ENCODE data around the gene PLCB1. TPM values are rescaled to one million over a fixed set of nuclear protein-coding genes. Genes with fewer than 3 reads are reported as not detected.

The PLCB1 gene
- total RNA-seq, 1 donor from 2014 or later: 10.8 TPM

GRCh38 chr20:8272766-8273165 is 140.7 kb downstream of the PLCB1 start:
- H3K4me1 Mint-ChIP-seq (ENCODE audit: low read depth): peaks cover 8% of the 10 kb centered on the region
- H3K9me3 Mint-ChIP-seq (ENCODE audit: low read depth): no peaks in the 10 kb centered on the region
- no peak for DNase-seq (ENCODE audit: low spot score)
- H3K27me3 Mint-ChIP-seq (ENCODE audit: low read depth): peaks cover 2% of the 10 kb centered on the region
- H3K36me3 Mint-ChIP-seq (ENCODE audit: low read depth): no peaks in the 10 kb centered on the region
- TF ChIP-seq, protein P1, sequence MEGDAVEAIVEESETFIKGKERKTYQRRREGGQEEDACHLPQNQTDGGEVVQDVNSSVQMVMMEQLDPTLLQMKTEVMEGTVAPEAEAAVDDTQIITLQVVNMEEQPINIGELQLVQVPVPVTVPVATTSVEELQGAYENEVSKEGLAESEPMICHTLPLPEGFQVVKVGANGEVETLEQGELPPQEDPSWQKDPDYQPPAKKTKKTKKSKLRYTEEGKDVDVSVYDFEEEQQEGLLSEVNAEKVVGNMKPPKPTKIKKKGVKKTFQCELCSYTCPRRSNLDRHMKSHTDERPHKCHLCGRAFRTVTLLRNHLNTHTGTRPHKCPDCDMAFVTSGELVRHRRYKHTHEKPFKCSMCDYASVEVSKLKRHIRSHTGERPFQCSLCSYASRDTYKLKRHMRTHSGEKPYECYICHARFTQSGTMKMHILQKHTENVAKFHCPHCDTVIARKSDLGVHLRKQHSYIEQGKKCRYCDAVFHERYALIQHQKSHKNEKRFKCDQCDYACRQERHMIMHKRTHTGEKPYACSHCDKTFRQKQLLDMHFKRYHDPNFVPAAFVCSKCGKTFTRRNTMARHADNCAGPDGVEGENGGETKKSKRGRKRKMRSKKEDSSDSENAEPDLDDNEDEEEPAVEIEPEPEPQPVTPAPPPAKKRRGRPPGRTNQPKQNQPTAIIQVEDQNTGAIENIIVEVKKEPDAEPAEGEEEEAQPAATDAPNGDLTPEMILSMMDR (IDR thresholded peaks at IDR 0.05): no peak
- H3K4me3 Mint-ChIP-seq (ENCODE audit: unreplicated experiment): no peak overlapping the region
- no peak overlapping the region for H3K27ac Mint-ChIP-seq (ENCODE audit: unreplicated experiment)

DNA sequence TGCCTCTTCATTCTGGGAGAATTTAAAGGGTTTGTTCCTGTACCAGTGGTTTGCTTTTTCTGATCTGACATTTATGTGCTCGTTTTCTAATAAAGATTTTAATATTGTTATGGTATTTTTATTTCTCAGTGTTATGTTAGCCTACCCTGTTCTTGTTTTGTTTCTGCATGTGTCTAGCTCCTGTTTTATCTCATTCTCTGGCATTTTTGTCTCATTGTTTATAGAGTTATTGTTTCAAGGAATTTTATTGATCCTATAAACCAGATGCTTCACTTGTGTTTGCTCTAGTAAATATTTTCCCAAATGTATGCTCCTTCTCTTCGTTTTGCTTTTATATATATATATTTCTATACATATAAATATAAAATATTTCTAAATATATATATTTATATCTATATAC is 152.8 kb downstream of the PLCB1 start:
- Mint-ChIP-seq H3K27me3 (ENCODE audit: low read depth) (peaks cover 2% of the 10 kb centered on the region), H3K4me3 (ENCODE audit: unreplicated experiment) (no peak overlapping the region), H3K9me3 (ENCODE audit: low read depth) (no peaks in the 10 kb centered on the region), H3K36me3 (ENCODE audit: low read depth) (no peaks in the 10 kb centered on the region), H3K4me1 (ENCODE audit: low read depth) (no peaks in the 10 kb centered on the region), H3K27ac (ENCODE audit: unreplicated experiment) (no peak overlapping the region)
- DNase-seq (ENCODE audit: low spot score): no peak
- TF ChIP-seq, protein P1 (IDR thresholded peaks at IDR 0.05): no peak

- H3K27me3 Mint-ChIP-seq (ENCODE audit: low read depth): peaks cover 2% of the 10 kb centered on the region
- peaks cover 6% of the 10 kb centered on the region for H3K4me1 Mint-ChIP-seq (ENCODE audit: low read depth)
- TF ChIP-seq, protein P1 (IDR thresholded peaks at IDR 0.05): no peak
- no peak overlapping the region for H3K4me3 Mint-ChIP-seq (ENCODE audit: unreplicated experiment)
- DNase-seq (ENCODE audit: low spot score): no peak
- no peak overlapping the region for H3K27ac Mint-ChIP-seq (ENCODE audit: unreplicated experiment)
- H3K36me3 Mint-ChIP-seq (ENCODE audit: low read depth): no peaks in the 10 kb centered on the region
- no peaks in the 10 kb centered on the region for H3K9me3 Mint-ChIP-seq (ENCODE audit: low read depth)
Observed at GRCh38 chr20:8287340-8287739, 155.3 kb downstream of the PLCB1 start.

DNA sequence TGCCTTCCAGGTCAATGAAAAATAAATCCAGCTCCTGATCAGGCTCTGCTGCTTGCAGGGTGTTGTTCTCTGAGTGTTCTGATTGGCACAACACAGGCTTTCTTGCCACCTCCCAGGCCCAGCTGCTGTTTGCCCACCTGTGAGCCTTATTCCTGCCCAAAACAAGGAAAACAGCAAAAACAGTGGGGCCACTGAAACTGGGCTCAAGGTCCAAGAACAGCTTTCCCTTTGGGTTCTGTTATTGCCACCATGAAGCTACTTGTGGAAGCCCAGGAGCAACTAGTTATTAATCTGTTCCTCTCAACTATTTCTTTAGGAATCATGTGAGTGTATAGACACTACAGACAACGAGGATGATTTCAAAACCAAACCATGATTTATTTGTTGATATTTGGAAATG is 159.1 kb downstream of the PLCB1 start:
- Mint-ChIP-seq H3K4me3 (ENCODE audit: unreplicated experiment) (no peak overlapping the region), H3K9me3 (ENCODE audit: low read depth) (no peaks in the 10 kb centered on the region), H3K36me3 (ENCODE audit: low read depth) (no peaks in the 10 kb centered on the region), H3K4me1 (ENCODE audit: low read depth) (peaks cover 8% of the 10 kb centered on the region), H3K27ac (ENCODE audit: unreplicated experiment) (no peak overlapping the region), H3K27me3 (ENCODE audit: low read depth) (peaks cover 2% of the 10 kb centered on the region)
- TF ChIP-seq, protein P1 (IDR thresholded peaks at IDR 0.05): no peak
- DNase-seq (ENCODE audit: low spot score): no peak

GRCh38 chr20:8291873-8292272 is 159.8 kb downstream of the PLCB1 start:
- Mint-ChIP-seq H3K9me3 (ENCODE audit: low read depth) (no peaks in the 10 kb centered on the region), H3K27me3 (ENCODE audit: low read depth) (peaks cover 4% of the 10 kb centered on the region), H3K4me1 (ENCODE audit: low read depth) (peaks cover 8% of the 10 kb centered on the region), H3K36me3 (ENCODE audit: low read depth) (no peaks in the 10 kb centered on the region), H3K4me3 (ENCODE audit: unreplicated experiment) (no peak overlapping the region), H3K27ac (ENCODE audit: unreplicated experiment) (no peak overlapping the region)
- DNase-seq (ENCODE audit: low spot score): no peak
- TF ChIP-seq, protein P1 (IDR thresholded peaks at IDR 0.05): no peak

All from chondrocyte (in vitro differentiated cells).